GM23338 (cell line): ENCODE data around the gene GDPD2. TPM values are rescaled to one million over a fixed set of nuclear protein-coding genes. Genes with fewer than 3 reads are reported as not detected.

ENCODE experiments used
- ATAC-seq: fragments of 200-7000 bp; cut with Tn5 transposase; 3 replicates; pipeline ENCODE4 v1.9.1; 2020
- DNase-seq: peaks from one replicate; pipeline ENCODE4 v3.0.0-alpha.2; 2015; ENCODE audit warnings: low spot score
- H2AFZ ChIP-seq: fragments of 200-600 bp; sonication (generic); 2 replicates; pipeline ENCODE4 v1.8.0; 2016; ENCODE audit warnings: antibody characterized with exemption, mild to moderate bottlenecking, moderate library complexity
- H3F3A ChIP-seq: fragments of 200-600 bp; sonication (generic); replicated peaks from 2 replicates; pipeline ENCODE4 v1.8.0; 2017; ENCODE audit warnings: antibody characterized with exemption, mixed run types, low read depth
- H3K27ac ChIP-seq: fragments of 200-600 bp; sonication (generic); 2 replicates; pipeline ENCODE4 v1.6.1; 2016; ENCODE audit warnings: low read depth
- H3K27me3 ChIP-seq: fragments of 200-600 bp; sonication (generic); 2 replicates; pipeline ENCODE4 v1.8.0; 2016; ENCODE audit warnings: mild to moderate bottlenecking, mixed run types, moderate library complexity; ENCODE audit not compliant: insufficient read depth
- H3K36me3 ChIP-seq: fragments of 200-600 bp; sonication (generic); 2 replicates; pipeline ENCODE4 v1.8.0; 2016; ENCODE audit warnings: mild to moderate bottlenecking; ENCODE audit not compliant: insufficient read depth
- H3K4me1 ChIP-seq: fragments of 200-600 bp; sonication (generic); 2 replicates; pipeline ENCODE4 v1.8.0; 2016; ENCODE audit warnings: mild to moderate bottlenecking, moderate library complexity; ENCODE audit not compliant: insufficient read depth
- H3K4me2 ChIP-seq: fragments of 200-600 bp; sonication (generic); 2 replicates; pipeline ENCODE4 v1.7.1; 2017; ENCODE audit warnings: mixed run types
- H3K4me3 ChIP-seq: fragments of 200-600 bp; sonication (generic); 2 replicates; pipeline ENCODE4 v1.6.1; 2016; ENCODE audit warnings: mixed run types
- H3K79me2 ChIP-seq: fragments of 200-600 bp; sonication (generic); replicated peaks from 2 replicates; pipeline ENCODE4 v1.8.0; 2017; ENCODE audit warnings: mild to moderate bottlenecking; ENCODE audit not compliant: insufficient read depth
- H3K9me2 ChIP-seq: fragments of 200-600 bp; sonication (generic); 2 replicates; pipeline ENCODE4 v1.8.0; 2017; ENCODE audit not compliant: insufficient read depth
- H4K20me1 ChIP-seq: fragments of 200-600 bp; sonication (generic); replicated peaks from 2 replicates; pipeline ENCODE4 v1.8.0; 2017; ENCODE audit warnings: mild to moderate bottlenecking; ENCODE audit not compliant: insufficient read depth
- H3K27ac Mint-ChIP-seq: 2 replicates; pipeline ENCODE4 v1.8.0; 2020; ENCODE audit warnings: inconsistent platforms, mild to moderate bottlenecking, moderate library complexity, mixed read lengths
- H3K27me3 Mint-ChIP-seq: 3 replicates; pipeline ENCODE4 v1.8.0; 2022; ENCODE audit warnings: low read depth, mild to moderate bottlenecking, moderate library complexity, mixed read lengths, inconsistent platforms; ENCODE audit not compliant: insufficient read depth, poor library complexity
- H3K36me3 Mint-ChIP-seq: 3 replicates; pipeline ENCODE4 v1.8.0; 2021; ENCODE audit warnings: low read depth, mild to moderate bottlenecking, inconsistent platforms, moderate library complexity, mixed read lengths
- H3K4me1 Mint-ChIP-seq: 3 replicates; pipeline ENCODE4 v1.8.0; 2020; ENCODE audit warnings: mild to moderate bottlenecking, inconsistent platforms, mixed read lengths
- H3K4me3 Mint-ChIP-seq: 3 replicates; pipeline ENCODE4 v1.8.0; 2021; ENCODE audit warnings: moderate library complexity, mild to moderate bottlenecking, inconsistent platforms, mixed read lengths
- H3K9me3 Mint-ChIP-seq: 3 replicates; pipeline ENCODE4 v1.8.0; 2020; ENCODE audit warnings: moderate library complexity, mild to moderate bottlenecking, inconsistent platforms, mixed read lengths
- EZH2 ChIP-seq: fragments of 200-600 bp; sonication (generic); IDR thresholded peaks from one replicate; pipeline ENCODE4 v1.8.0; 2017; ENCODE audit warnings: antibody characterized with exemption, mild to moderate bottlenecking, low read depth; ENCODE audit not compliant: unreplicated experiment
- EZH2phosphoT487 ChIP-seq: fragments of 200-600 bp; sonication (generic); IDR thresholded peaks from one replicate; pipeline ENCODE4 v1.8.1; 2018; ENCODE audit warnings: antibody characterized with exemption; ENCODE audit not compliant: unreplicated experiment
- NANOG ChIP-seq: IDR thresholded peaks from 2 replicates; pipeline ENCODE4 v1.6.1; 2016; ENCODE audit warnings: antibody characterized with exemption, borderline replicate concordance
- ZNF331 ChIP-seq: fragments of 250-450 bp; sonication (Bioruptor Pico); IDR thresholded peaks from 2 replicates; pipeline ENCODE4 v1.5.0; 2020; ENCODE audit warnings: low read depth, mild to moderate bottlenecking, moderate library complexity
- polyA plus RNA-seq: library from polyadenylated mRNA; unstranded; fragments of >200 nt; fragmentation: Nextera tagmentation; extraction: Ambion mirVana; gene quantifications from 2 replicates; pipeline ENCODE4 v1.2.1, GENCODE V29; 2016
- total RNA-seq: library from RNA; depleted of rRNA; stranded (reverse); fragments of >200 nt; shearing (Covaris generic); gene quantifications from 2 replicates; pipeline ENCODE4 v1.2.3, GENCODE V29; 2014
- TF ChIP-seq, protein P1 (sequence below): fragments of 250-450 bp; sonication (Bioruptor Pico); IDR thresholded peaks from 2 replicates; pipeline ENCODE4 v1.5.0; 2020; ENCODE audit warnings: mild to moderate bottlenecking, moderate library complexity
- TF ChIP-seq, protein P2 (sequence below): IDR thresholded peaks from one replicate; pipeline ENCODE4 v1.6.1; 2018; ENCODE audit warnings: antibody characterized with exemption; ENCODE audit not compliant: unreplicated experiment

Gene GDPD2
- total and polyA plus RNA-seq, 2 experiments from 2014 or later = 5.2 to 11.3 TPM

DNA sequence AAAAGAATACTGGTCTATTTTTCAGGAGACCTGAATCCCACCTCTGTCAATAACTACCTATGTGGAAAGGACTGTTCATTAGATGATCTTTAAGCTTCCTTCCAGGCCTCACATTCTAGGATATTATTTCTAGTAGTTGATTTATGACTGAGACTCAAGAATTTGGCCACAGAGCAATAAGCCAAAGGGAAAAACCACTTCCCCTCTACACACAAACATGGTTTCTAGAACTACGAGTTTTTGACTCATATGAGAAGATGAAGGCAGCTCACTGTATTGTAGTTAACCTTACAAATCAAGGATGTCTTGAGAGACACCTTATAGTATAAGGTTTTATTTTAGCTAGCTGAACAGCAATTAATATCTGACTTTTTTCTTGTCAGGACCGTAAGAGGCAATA, 36.9 kb upstream of the GDPD2 start (continued):
- TF ChIP-seq, protein P1, sequence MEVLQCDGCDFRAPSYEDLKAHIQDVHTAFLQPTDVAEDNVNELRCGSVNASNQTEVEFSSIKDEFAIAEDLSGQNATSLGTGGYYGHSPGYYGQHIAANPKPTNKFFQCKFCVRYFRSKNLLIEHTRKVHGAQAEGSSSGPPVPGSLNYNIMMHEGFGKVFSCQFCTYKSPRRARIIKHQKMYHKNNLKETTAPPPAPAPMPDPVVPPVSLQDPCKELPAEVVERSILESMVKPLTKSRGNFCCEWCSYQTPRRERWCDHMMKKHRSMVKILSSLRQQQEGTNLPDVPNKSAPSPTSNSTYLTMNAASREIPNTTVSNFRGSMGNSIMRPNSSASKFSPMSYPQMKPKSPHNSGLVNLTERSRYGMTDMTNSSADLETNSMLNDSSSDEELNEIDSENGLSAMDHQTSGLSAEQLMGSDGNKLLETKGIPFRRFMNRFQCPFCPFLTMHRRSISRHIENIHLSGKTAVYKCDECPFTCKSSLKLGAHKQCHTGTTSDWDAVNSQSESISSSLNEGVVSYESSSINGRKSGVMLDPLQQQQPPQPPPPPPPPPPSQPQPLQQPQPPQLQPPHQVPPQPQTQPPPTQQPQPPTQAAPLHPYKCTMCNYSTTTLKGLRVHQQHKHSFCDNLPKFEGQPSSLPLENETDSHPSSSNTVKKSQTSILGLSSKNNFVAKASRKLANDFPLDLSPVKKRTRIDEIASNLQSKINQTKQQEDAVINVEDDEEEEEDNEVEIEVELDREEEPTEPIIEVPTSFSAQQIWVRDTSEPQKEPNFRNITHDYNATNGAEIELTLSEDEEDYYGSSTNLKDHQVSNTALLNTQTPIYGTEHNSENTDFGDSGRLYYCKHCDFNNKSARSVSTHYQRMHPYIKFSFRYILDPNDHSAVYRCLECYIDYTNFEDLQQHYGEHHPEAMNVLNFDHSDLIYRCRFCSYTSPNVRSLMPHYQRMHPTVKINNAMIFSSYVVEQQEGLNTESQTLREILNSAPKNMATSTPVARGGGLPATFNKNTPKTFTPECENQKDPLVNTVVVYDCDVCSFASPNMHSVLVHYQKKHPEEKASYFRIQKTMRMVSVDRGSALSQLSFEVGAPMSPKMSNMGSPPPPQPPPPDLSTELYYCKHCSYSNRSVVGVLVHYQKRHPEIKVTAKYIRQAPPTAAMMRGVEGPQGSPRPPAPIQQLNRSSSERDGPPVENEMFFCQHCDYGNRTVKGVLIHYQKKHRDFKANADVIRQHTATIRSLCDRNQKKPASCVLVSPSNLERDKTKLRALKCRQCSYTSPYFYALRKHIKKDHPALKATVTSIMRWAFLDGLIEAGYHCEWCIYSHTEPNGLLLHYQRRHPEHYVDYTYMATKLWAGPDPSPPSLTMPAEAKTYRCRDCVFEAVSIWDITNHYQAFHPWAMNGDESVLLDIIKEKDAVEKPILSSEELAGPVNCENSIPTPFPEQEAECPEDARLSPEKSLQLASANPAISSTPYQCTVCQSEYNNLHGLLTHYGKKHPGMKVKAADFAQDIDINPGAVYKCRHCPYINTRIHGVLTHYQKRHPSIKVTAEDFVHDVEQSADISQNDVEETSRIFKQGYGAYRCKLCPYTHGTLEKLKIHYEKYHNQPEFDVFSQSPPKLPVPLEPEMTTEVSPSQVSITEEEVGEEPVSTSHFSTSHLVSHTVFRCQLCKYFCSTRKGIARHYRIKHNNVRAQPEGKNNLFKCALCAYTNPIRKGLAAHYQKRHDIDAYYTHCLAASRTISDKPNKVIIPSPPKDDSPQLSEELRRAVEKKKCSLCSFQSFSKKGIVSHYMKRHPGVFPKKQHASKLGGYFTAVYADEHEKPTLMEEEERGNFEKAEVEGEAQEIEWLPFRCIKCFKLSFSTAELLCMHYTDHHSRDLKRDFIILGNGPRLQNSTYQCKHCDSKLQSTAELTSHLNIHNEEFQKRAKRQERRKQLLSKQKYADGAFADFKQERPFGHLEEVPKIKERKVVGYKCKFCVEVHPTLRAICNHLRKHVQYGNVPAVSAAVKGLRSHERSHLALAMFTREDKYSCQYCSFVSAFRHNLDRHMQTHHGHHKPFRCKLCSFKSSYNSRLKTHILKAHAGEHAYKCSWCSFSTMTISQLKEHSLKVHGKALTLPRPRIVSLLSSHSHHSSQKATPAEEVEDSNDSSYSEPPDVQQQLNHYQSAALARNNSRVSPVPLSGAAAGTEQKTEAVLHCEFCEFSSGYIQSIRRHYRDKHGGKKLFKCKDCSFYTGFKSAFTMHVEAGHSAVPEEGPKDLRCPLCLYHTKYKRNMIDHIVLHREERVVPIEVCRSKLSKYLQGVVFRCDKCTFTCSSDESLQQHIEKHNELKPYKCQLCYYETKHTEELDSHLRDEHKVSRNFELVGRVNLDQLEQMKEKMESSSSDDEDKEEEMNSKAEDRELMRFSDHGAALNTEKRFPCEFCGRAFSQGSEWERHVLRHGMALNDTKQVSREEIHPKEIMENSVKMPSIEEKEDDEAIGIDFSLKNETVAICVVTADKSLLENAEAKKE (CRISPR knock-in tag) = no peak
- no peak for TF ChIP-seq EZH2phosphoT487
- TF ChIP-seq, protein P2, sequence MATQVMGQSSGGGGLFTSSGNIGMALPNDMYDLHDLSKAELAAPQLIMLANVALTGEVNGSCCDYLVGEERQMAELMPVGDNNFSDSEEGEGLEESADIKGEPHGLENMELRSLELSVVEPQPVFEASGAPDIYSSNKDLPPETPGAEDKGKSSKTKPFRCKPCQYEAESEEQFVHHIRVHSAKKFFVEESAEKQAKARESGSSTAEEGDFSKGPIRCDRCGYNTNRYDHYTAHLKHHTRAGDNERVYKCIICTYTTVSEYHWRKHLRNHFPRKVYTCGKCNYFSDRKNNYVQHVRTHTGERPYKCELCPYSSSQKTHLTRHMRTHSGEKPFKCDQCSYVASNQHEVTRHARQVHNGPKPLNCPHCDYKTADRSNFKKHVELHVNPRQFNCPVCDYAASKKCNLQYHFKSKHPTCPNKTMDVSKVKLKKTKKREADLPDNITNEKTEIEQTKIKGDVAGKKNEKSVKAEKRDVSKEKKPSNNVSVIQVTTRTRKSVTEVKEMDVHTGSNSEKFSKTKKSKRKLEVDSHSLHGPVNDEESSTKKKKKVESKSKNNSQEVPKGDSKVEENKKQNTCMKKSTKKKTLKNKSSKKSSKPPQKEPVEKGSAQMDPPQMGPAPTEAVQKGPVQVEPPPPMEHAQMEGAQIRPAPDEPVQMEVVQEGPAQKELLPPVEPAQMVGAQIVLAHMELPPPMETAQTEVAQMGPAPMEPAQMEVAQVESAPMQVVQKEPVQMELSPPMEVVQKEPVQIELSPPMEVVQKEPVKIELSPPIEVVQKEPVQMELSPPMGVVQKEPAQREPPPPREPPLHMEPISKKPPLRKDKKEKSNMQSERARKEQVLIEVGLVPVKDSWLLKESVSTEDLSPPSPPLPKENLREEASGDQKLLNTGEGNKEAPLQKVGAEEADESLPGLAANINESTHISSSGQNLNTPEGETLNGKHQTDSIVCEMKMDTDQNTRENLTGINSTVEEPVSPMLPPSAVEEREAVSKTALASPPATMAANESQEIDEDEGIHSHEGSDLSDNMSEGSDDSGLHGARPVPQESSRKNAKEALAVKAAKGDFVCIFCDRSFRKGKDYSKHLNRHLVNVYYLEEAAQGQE = no peak

- 0 out of 2 replicates have a peak, but pooled peaks cover 7% of the 10 kb centered on the region for H3K36me3 ChIP-seq
- no peak overlapping the region for H3K27ac Mint-ChIP-seq
- no peak overlapping the region for H2AFZ ChIP-seq
- no peak overlapping the region for H3K4me2 ChIP-seq
- no peaks in the 10 kb centered on the region for H3K9me2 ChIP-seq
- no peaks in the 10 kb centered on the region for H3K27me3 ChIP-seq
- no peaks in the 10 kb centered on the region for H4K20me1 ChIP-seq
- no peaks in the 10 kb centered on the region for H3K27me3 Mint-ChIP-seq
- no peaks in the 10 kb centered on the region for H3K4me1 Mint-ChIP-seq
- no peaks in the 10 kb centered on the region for H3K79me2 ChIP-seq
- H3K27ac ChIP-seq = no peak overlapping the region
- H3K4me1 ChIP-seq = no peaks in the 10 kb centered on the region
- H3K4me3 Mint-ChIP-seq = no peak overlapping the region
- no peaks in the 10 kb centered on the region for H3K9me3 Mint-ChIP-seq
- peaks cover 42% of the 10 kb centered on the region; the same call in 2 of the 3 replicates for H3K36me3 Mint-ChIP-seq
- DNase-seq = no peak
- no peak overlapping the region for H3K4me3 ChIP-seq
- no peaks in the 10 kb centered on the region for H3F3A ChIP-seq
- ATAC-seq = no peak
- no peak for TF ChIP-seq EZH2
- no peak for TF ChIP-seq ZNF331
- TF ChIP-seq, protein P1 (CRISPR knock-in tag) = no peak
- no peak for TF ChIP-seq NANOG
Measured at GRCh38 chrX:70398899-70399298, 24.2 kb upstream of the GDPD2 start.
